Measurements from ENCODE around the gene WNT2.

DNA sequence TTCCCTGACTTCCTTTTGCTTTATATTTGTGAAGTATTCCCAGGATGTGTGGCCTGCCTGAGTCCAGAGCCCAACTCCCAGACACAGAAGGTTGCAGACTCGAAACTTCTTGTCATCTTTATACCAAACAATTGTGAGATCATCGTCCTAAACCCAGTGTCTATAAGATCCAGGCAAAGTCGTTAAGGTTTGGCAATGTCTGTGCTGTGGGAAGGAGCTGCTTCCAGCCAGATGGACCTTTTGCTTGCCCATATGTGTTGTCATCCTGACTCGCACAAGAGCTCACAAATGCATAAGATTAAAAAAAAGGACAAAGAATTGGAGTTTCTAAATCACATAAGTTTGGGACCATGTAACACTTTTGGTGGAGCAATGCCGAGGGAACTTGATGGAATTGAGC, 37.0 kb downstream of the WNT2 start:
- TF ChIP-seq, protein P1, sequence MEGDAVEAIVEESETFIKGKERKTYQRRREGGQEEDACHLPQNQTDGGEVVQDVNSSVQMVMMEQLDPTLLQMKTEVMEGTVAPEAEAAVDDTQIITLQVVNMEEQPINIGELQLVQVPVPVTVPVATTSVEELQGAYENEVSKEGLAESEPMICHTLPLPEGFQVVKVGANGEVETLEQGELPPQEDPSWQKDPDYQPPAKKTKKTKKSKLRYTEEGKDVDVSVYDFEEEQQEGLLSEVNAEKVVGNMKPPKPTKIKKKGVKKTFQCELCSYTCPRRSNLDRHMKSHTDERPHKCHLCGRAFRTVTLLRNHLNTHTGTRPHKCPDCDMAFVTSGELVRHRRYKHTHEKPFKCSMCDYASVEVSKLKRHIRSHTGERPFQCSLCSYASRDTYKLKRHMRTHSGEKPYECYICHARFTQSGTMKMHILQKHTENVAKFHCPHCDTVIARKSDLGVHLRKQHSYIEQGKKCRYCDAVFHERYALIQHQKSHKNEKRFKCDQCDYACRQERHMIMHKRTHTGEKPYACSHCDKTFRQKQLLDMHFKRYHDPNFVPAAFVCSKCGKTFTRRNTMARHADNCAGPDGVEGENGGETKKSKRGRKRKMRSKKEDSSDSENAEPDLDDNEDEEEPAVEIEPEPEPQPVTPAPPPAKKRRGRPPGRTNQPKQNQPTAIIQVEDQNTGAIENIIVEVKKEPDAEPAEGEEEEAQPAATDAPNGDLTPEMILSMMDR (conservative IDR thresholded peaks at IDR 0.05 in 1 of 2, IDR thresholded peaks at IDR 0.05 in 1 of 2; ENCODE audit: extremely low read depth in 1 of 2, insufficient read depth in 1 of 2, low read depth in 1 of 2, low read length in 2 of 2): no peak
- TF ChIP-seq EZH2 (IDR thresholded peaks at IDR 0.05; ENCODE audit: borderline replicate concordance, low read length): no peak
